Right atrium auricular region (tissue), 2 donors: ENCODE measurements around the gene DNTTIP2. TPM values are rescaled to one million over a fixed set of nuclear protein-coding genes. Genes with fewer than 3 reads are reported as not detected.
"Not testable (repeated sequence)": the region's sequence is repeated elsewhere in the genome, so short reads cannot be mapped to it uniquely, and the experiment has no call there.

Experiments used
- DNase-seq: peaks from one replicate; pipeline ENCODE4 v3.0.0-alpha.2; 2019; ENCODE audit warnings: low spot score
- H3K27ac ChIP-seq, 2 donors: fragments of 200-600 bp; sonication (generic); 1 replicate in 1 of 2; 2 replicates in 1 of 2; pipeline ENCODE4 v1.5.1; 2016 to 2019
- H3K27me3 ChIP-seq, 2 donors: fragments of 200-600 bp; sonication (generic); one replicate each; pipeline versions ENCODE4 v1.5.1 to v1.6.0; 2017 to 2019
- H3K36me3 ChIP-seq: fragments of 200-600 bp; sonication (generic); one replicate; pipeline ENCODE4 v1.5.1; 2016
- H3K4me1 ChIP-seq, 2 donors: fragments of 200-600 bp; sonication (generic); one replicate each; pipeline versions ENCODE4 v1.5.1 to v1.6.0; 2017 to 2019
- H3K4me3 ChIP-seq, 2 donors: fragments of 200-600 bp; sonication (generic); 1 replicate in 1 of 2; 2 replicates in 1 of 2; pipeline ENCODE4 v1.5.1; 2017 to 2019; ENCODE audit warnings: mild to moderate bottlenecking in 1 of 2, moderate library complexity in 1 of 2
- H3K9me3 ChIP-seq, 2 donors: fragments of 200-600 bp; sonication (generic); one replicate each; pipeline ENCODE4 v1.5.1; 2019
- total RNA-seq, 2 donors: library from RNA; depleted of rRNA; stranded (reverse); fragments of >200 nt; gene quantifications; one replicate each; pipeline ENCODE4 v1.1.0, GENCODE V29; 2016
- TF ChIP-seq, protein P1 (sequence below), 2 donors: fragments of 200-600 bp; sonication (generic); IDR thresholded peaks; one replicate each; pipeline ENCODE4 v1.5.1; 2019; ENCODE audit warnings: antibody characterized with exemption in 2 of 2

The DNTTIP2 gene
- total RNA-seq, 2 donors from 2014 or later, result 19.7 to 24.7 TPM

DNA sequence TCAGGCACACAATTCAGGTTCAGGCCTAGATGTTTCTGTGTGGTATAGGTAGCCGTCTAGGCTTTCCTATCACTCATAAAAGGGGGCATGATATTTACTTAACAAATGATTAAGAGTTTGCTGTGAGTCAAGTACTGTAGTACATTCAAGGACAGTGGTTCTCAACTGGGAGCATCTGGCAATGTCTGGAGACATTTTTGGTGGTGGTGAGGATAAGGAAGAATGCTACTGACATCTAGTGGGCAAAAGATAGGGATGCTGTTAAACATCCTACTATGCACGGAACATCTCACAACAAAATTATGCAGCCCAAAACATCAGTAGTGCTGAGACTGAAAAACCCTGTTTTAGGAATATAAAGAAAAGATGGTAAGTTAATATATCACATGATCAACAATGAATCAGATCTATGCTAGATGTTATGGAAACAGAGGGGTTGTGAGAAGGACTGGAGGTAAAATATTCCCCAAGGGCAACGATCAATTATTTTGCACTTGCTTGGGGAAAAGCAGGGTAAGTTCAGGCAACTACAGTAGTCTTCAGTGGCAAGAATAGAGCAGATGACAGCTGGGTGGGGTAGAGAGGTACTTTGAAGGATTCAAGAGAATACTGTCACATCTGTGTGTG, 4.9 kb downstream of the DNTTIP2 start:
- Histone ChIP-seq H3K36me3 (peaks cover 76% of the 10 kb centered on the region), H3K4me3 (no peak overlapping the region), H3K27me3 (no peaks in the 10 kb centered on the region), H3K9me3 (no peaks in the 10 kb centered on the region), H3K4me1 (peaks cover 0 to 26% of the 10 kb centered on the region in 2 donors), H3K27ac (no peak overlapping the region)
- TF ChIP-seq, protein P1, sequence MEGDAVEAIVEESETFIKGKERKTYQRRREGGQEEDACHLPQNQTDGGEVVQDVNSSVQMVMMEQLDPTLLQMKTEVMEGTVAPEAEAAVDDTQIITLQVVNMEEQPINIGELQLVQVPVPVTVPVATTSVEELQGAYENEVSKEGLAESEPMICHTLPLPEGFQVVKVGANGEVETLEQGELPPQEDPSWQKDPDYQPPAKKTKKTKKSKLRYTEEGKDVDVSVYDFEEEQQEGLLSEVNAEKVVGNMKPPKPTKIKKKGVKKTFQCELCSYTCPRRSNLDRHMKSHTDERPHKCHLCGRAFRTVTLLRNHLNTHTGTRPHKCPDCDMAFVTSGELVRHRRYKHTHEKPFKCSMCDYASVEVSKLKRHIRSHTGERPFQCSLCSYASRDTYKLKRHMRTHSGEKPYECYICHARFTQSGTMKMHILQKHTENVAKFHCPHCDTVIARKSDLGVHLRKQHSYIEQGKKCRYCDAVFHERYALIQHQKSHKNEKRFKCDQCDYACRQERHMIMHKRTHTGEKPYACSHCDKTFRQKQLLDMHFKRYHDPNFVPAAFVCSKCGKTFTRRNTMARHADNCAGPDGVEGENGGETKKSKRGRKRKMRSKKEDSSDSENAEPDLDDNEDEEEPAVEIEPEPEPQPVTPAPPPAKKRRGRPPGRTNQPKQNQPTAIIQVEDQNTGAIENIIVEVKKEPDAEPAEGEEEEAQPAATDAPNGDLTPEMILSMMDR (IDR thresholded peaks at IDR 0.05), result peak in 1 of 2 donors; percentile 54
- DNase-seq, result no peak

DNA sequence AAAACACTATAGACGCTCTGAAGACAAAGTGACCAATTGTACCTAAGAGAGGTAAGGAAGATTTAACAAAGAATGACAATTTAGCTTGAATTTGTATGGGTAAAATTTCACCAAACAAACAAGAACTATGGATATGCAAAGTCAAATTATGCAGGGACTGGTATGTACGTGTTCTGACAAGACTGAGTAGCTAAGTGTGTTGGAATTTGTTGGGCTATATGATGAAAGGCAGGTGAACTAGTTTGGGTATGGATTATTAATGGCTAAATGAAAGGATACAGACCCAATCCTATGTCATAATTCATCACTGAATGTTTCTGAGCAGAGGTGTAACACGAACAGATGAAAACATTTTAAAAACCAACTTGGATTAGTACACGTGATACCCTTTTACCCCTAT, 7.6 kb downstream of the DNTTIP2 start:
- H3K27ac ChIP-seq, result no peak overlapping the region
- no peak for DNase-seq
- peaks cover 73% of the 10 kb centered on the region for H3K36me3 ChIP-seq
- no peak overlapping the region for H3K4me3 ChIP-seq
- TF ChIP-seq, protein P1 (IDR thresholded peaks at IDR 0.05), result no peak
- H3K4me1 ChIP-seq, result peaks cover 0 to 5% of the 10 kb centered on the region in 2 donors
- H3K9me3 ChIP-seq, result no peaks in the 10 kb centered on the region
- no peaks in the 10 kb centered on the region for H3K27me3 ChIP-seq

DNA sequence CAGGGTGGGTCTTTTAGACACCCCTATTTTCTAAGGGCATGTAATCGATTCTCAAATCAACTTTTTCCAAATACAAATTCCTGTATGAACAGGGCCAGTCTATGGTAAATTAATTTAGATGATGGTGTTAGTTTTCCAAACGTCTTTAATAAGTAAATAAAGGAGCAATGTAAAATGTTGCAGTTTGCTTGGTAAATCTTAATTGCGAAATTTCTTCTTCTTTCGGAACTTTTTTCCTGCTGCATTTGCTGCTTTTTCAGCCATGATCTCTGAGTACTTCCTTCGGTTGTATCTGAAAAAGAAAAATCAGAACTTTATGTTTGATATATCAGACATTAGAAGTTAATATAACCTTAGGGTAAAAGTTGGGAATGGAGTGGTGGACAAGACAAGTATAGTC, 9.4 kb downstream of the DNTTIP2 start:
- H3K27me3 ChIP-seq, result no peaks in the 10 kb centered on the region
- no peak overlapping the region for H3K4me3 ChIP-seq
- TF ChIP-seq, protein P1 (IDR thresholded peaks at IDR 0.05), result no peak
- H3K9me3 ChIP-seq, result no peaks in the 10 kb centered on the region
- DNase-seq, result no peak
- no peak overlapping the region for H3K27ac ChIP-seq
- no peaks in the 10 kb centered on the region for H3K4me1 ChIP-seq
- H3K36me3 ChIP-seq, result peaks cover 63% of the 10 kb centered on the region

DNA sequence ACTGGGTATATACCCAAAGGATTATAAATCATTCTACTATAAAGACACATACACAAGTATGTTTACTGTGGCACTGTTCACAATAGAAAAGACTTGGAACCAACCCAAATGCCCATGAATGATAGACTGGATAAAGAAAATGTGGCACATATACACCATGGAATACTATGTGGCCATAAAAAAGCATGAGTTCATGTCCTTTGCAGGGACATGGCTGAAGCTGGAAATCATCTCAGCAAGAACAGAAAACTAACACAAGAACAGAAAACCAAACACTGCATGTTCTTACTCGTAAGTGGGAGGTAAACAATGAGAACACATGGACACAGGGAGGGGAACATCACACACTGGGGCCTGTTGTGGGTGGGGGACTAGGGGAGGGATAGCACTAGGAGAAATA, 10.5 kb downstream of the DNTTIP2 start:
- H3K4me1 ChIP-seq, H3K4me3 ChIP-seq, H3K27me3 ChIP-seq, DNase-seq, H3K27ac ChIP-seq, H3K9me3 ChIP-seq: not testable (repeated sequence)
- peaks cover 52% of the 10 kb centered on the region for H3K36me3 ChIP-seq

DNA sequence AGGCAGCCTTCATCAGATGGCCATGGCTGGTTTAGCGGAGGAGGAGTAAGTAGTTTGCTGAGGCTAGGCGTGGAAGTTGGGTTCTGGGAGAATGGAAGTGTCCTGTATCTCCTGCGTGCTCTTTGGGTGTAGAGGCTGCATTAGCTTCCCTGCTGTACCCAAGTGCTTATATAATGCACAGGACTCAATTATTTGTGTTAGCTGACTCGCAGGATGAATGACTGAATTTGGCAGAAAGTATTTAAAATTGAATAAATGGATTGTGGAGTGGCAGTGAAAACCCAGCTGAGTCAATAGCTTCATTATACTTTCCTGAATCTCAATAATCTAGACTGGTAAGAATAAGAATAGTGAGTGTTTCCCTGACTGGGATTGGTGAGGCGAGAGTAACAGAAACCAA, 13.8 kb downstream of the DNTTIP2 start:
- H3K4me1 ChIP-seq, result no peaks in the 10 kb centered on the region
- no peaks in the 10 kb centered on the region for H3K9me3 ChIP-seq
- no peak overlapping the region for H3K27ac ChIP-seq
- no peak for DNase-seq
- H3K36me3 ChIP-seq, result peaks cover 19% of the 10 kb centered on the region
- TF ChIP-seq, protein P1 (IDR thresholded peaks at IDR 0.05), result no peak
- H3K27me3 ChIP-seq, result no peaks in the 10 kb centered on the region
- H3K4me3 ChIP-seq, result no peak overlapping the region

DNA sequence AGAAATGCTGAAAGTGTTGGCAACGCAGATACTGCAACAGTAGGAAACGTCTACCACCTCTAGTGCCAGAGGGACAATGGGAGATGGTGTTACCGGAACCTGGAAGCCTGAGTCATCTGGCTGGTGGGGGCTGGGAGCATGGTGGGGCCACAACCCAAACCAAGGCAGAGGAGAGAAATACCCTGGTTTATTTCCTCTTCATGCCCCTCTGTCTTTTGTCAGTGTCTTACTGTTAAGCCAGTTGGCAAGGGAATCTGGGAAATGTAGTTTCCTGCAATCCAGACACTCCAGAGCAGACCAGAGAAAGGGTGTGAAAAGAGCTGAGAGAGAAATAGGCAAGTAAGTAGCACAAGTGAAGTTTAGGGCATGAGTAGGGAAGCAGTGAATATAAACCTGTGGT, 14.8 kb downstream of the DNTTIP2 start:
- no peaks in the 10 kb centered on the region for H3K27me3 ChIP-seq
- H3K27ac ChIP-seq, result no peak overlapping the region
- no peak for DNase-seq
- TF ChIP-seq, protein P1 (IDR thresholded peaks at IDR 0.05), result no peak
- H3K9me3 ChIP-seq, result no peaks in the 10 kb centered on the region
- no peaks in the 10 kb centered on the region for H3K4me1 ChIP-seq
- peaks cover 9% of the 10 kb centered on the region for H3K36me3 ChIP-seq
- no peak overlapping the region for H3K4me3 ChIP-seq

DNA sequence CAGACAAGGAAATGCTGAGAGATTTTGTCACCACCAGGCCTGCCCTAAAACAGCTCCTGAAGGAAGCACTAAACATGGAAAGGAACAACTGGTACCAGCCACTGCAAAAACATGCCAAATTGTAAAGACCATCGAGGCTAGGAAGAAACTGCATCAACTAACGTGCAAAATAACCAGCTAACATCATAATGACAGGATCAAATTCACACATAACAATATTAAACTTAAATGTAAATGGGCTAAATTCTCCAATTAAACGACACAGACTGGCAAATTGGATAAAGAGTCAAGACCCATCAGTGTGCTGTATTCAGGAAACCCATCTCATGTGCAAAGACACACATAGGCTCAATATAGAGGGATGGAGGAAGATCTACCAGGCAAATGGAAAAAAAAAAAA, 21.4 kb downstream of the DNTTIP2 start:
- not testable (repeated sequence) for H3K27ac ChIP-seq, DNase-seq, H3K4me1 ChIP-seq, H3K9me3 ChIP-seq, H3K27me3 ChIP-seq, H3K4me3 ChIP-seq, H3K36me3 ChIP-seq

DNA sequence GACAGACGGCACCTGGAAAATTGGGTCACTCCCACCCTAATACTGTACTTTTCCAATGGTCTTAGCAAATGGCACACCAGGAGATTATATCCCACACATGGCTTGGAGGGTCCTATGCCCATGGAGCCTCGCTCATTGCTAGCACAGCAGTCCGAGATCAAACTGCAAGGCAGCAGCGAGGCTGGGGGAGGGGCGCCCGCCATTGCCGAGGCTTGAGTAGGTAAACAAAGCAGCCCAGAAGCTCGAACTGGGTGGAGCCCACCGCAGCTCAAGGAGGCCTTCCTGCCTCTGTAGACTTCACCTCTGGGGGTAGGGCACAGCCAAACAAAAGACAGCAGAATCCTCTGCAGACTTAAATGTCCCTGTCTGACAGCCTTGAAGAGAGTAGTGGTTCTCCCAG, 23.0 kb downstream of the DNTTIP2 start:
- not testable (repeated sequence) for DNase-seq, H3K27ac ChIP-seq, H3K4me3 ChIP-seq, H3K36me3 ChIP-seq, H3K4me1 ChIP-seq, H3K27me3 ChIP-seq, H3K9me3 ChIP-seq
